Esophagus squamous epithelium (tissue), 5 donors: ENCODE data around the gene ROPN1. TPM values are rescaled to one million over a fixed set of nuclear protein-coding genes. Genes with fewer than 3 reads are reported as not detected.
"Not testable (repeated sequence)": the region's sequence is repeated elsewhere in the genome, so short reads cannot be mapped to it uniquely, and the experiment has no call there.

Experiments
- DNase-seq: peaks from one replicate; lab custom pipeline; 2025; lab: John Stamatoyannopoulos, UW
- H3K27ac ChIP-seq, 4 donors: fragments of 200-600 bp; sonication (generic); one replicate each; pipeline ENCODE4 v1.5.1; 2016 to 2019; ENCODE audit warnings: mild to moderate bottlenecking in 1 of 4
- H3K27me3 ChIP-seq, 4 donors: fragments of 200-600 bp; sonication (generic); 1 replicate in 3 of 4; 2 replicates in 1 of 4; pipeline versions ENCODE4 v1.5.1 to v1.6.0; 2017 to 2021; ENCODE audit warnings: antibody characterized with exemption in 1 of 4
- H3K36me3 ChIP-seq, 3 donors: fragments of 200-600 bp; sonication (generic); one replicate each; pipeline ENCODE4 v1.5.1; 2016 to 2019
- H3K4me1 ChIP-seq, 3 donors: fragments of 200-600 bp; sonication (generic); one replicate each; pipeline ENCODE4 v1.5.1; 2017 to 2019
- H3K4me3 ChIP-seq, 4 donors: fragments of 200-600 bp; sonication (generic); 1 replicate in 3 of 4; 2 replicates in 1 of 4; pipeline ENCODE4 v1.5.1; 2016 to 2019; ENCODE audit warnings: mild to moderate bottlenecking in 2 of 4, moderate library complexity in 1 of 4
- H3K9me3 ChIP-seq, 3 donors: fragments of 200-600 bp; sonication (generic); one replicate each; pipeline ENCODE4 v1.5.1; 2016 to 2019
- CTCF ChIP-seq, 6 experiments: fragments of 450-650 bp in 4 of 6; fragments of 200-600 bp in 2 of 6; sonication (generic) in 2 of 6; IDR thresholded peaks; one replicate each; pipeline ENCODE4 v1.5.1; 2016 to 2019; ENCODE audit warnings: antibody characterized with exemption in 6 of 6, mild to moderate bottlenecking in 4 of 6, moderate library complexity in 4 of 6
- POLR2A ChIP-seq, 4 donors: fragments of 450-650 bp; IDR thresholded peaks; one replicate each; pipeline ENCODE4 v1.6.1; 2017; ENCODE audit warnings: antibody characterized with exemption in 4 of 4, mild to moderate bottlenecking in 4 of 4, moderate library complexity in 3 of 4
- WGBS, 2 donors: methylation state at CpG; one replicate each; pipeline ENCODE4 v1.1.5; 2018; 5-methylcytosine and 5-hydroxymethylcytosine counted together
- intact Hi-C: fragments of 100-400 bp; cut with DNase I; formaldehyde crosslinking; loops from one replicate; pipeline ENCODE4 v1.15.0; 2022
- total RNA-seq, 4 donors: library from RNA; depleted of rRNA; stranded (reverse); fragments of >200 nt; gene quantifications; one replicate each; pipeline ENCODE4 v1.1.0, GENCODE V29; 2016
- donor health status: DM: yes; HTN: yes; CAD: no.

The ROPN1 gene
- total RNA-seq, 4 donors from 2014 or later = 0.38 TPM; not detected in 3

- H3K4me3 ChIP-seq = no peak overlapping the region
- DNase-seq = no peak
- no peaks in the 10 kb centered on the region for H3K9me3 ChIP-seq
- intact Hi-C loops = no loop called here
- H3K27ac ChIP-seq = no peak overlapping the region
- TF ChIP-seq CTCF (IDR thresholded peaks at IDR 0.05) (no peak), POLR2A (IDR thresholded peaks at IDR 0.05) (no peak)
- no peaks in the 10 kb centered on the region for H3K36me3 ChIP-seq
- H3K4me1 ChIP-seq = no peaks in the 10 kb centered on the region
- H3K27me3 ChIP-seq = peaks cover 0 to 11% (median 0%) of the 10 kb centered on the region in 4 donors
Measured at GRCh38 chr3:123971406-123971805, 20.5 kb downstream of the ROPN1 start.

DNA sequence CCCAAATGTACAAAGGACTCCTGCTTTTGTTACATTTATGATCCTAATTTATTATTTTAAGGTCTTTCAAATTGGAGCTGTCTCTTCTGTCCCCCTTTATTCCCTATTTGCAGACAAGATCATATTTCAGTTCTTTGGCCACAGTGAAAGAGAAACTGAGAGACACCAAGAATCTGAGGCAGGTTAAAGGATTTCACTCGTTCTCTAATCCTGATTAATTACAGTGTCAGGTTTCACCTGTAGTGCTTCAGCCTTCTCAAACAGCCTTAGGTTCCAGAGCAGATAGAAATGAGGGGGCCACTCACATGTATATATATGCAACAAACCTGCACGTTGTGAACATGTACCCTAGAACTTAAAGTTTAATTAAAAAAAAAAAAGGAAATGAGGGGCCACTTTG, 24.7 kb downstream of the ROPN1 start:
- intact Hi-C loops, H3K36me3 ChIP-seq, H3K9me3 ChIP-seq, H3K4me1 ChIP-seq, H3K4me3 ChIP-seq, H3K27ac ChIP-seq, DNase-seq: not testable (repeated sequence)
- WGBS, 2 donors = 4 to 27% methylated on average over 2 of the region's 2 CpGs
- H3K27me3 ChIP-seq = peaks cover 0 to 11% (median 0%) of the 10 kb centered on the region in 4 donors

GRCh38 chr3:123966799-123967198, 25.1 kb downstream of the ROPN1 start:
- intact Hi-C loops = not testable (repeated sequence)

GRCh38 chr3:123964793-123965192, 27.1 kb downstream of the ROPN1 start:
- H3K36me3 ChIP-seq, H3K27ac ChIP-seq, DNase-seq, H3K9me3 ChIP-seq, intact Hi-C loops, H3K4me3 ChIP-seq: not testable (repeated sequence)
- 50 to 78% methylated on average over 1 of the region's 1 CpG for WGBS, 2 donors
- Histone ChIP-seq H3K4me1 (peaks cover 0 to 15% (median 7%) of the 10 kb centered on the region in 3 donors), H3K27me3 (peaks cover 0 to 11% (median 0%) of the 10 kb centered on the region in 4 donors)

More at GRCh38 chr3:123966799-123967198, 25.1 kb downstream of the ROPN1 start:
- H3K9me3 ChIP-seq, H3K36me3 ChIP-seq, DNase-seq, H3K4me1 ChIP-seq, H3K27ac ChIP-seq, H3K4me3 ChIP-seq: not testable (repeated sequence)
- H3K27me3 ChIP-seq = peaks cover 0 to 11% (median 0%) of the 10 kb centered on the region in 4 donors
- 20 to 33% methylated on average over 1 of the region's 1 CpG for WGBS, 2 donors

DNA sequence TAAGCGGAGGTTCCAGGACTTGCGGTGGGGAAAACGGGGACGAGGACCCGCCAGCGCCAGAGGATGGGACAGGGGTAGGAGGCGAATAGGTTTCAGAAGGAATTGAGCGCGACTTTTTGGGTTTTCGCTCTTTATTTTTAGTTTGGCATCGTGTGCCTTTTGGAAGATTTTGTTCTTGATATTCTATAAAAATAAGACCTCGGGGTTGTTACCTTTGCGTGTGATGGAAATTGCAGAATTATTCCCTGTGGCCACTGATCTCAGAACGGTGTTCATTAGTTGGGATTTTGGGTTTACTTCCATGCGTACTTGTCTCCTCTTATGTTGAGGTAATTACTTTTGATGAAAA, 30.4 kb downstream of the ROPN1 start:
- Histone ChIP-seq H3K27me3 (no peaks in the 10 kb centered on the region), H3K27ac (peak overlapping the region; percentile 75 to 90 (median 86)), H3K36me3 (peaks cover 0 to under 1% (median 0%) of the 10 kb centered on the region in 3 donors), H3K4me1 (peaks cover 0 to 23% (median 7%) of the 10 kb centered on the region in 3 donors), H3K9me3 (no peaks in the 10 kb centered on the region), H3K4me3 (peak overlapping the region; percentile 45 to 84 (median 72))
- 5 to 6% methylated on average over 15 of the region's 15 CpGs for WGBS, 2 donors
- intact Hi-C loops = no loop called here
- no peak for TF ChIP-seq CTCF (IDR thresholded peaks at IDR 0.05)
- no peak for TF ChIP-seq POLR2A (IDR thresholded peaks at IDR 0.05)
- no peak for DNase-seq

GRCh38 chr3:123960781-123961507, 31.0 kb downstream of the ROPN1 start, which contains the start of gene CCDC14:
CCDC14 (minus strand) TSS chr3:123961229; CDS start chr3:123961173, 56 bp downstream.
- H3K27ac ChIP-seq = peak within 1 kb of the TSS; percentile 75 to 90 (median 86)
- H3K4me1 ChIP-seq = peaks cover 0 to 23% (median 7%) of the 10 kb centered on the region in 3 donors
- TF ChIP-seq POLR2A (IDR thresholded peaks at IDR 0.05) (peak in 2 of 4 donors; percentile 55 to 61), CTCF (IDR thresholded peaks at IDR 0.05) (no peak)
- H3K27me3 ChIP-seq = no peaks in the 10 kb centered on the region
- peaks cover 0 to 6% (median 0%) of the 10 kb centered on the region in 3 donors for H3K36me3 ChIP-seq
- 1 to 2% methylated on average over 27 to 38 of the region's 55 CpGs for WGBS, 2 donors
- intact Hi-C loops = no loop called here
- DNase-seq = peak; percentile 54
- H3K9me3 ChIP-seq = no peaks in the 10 kb centered on the region
- H3K4me3 ChIP-seq = peak within 1 kb of the TSS; percentile 45 to 84 (median 72)
